Cardiac muscle cell (in vitro differentiated cells and primary cell): ENCODE data around the gene PITPNC1. TPM values are rescaled to one million over a fixed set of nuclear protein-coding genes. Genes with fewer than 3 reads are reported as not detected.

ENCODE experiments used
- DNase-seq, 2 donors: peaks; one replicate each; pipeline versions ENCODE4 v3.0.0 to v3.0.0-alpha.2; 2010 to 2017; ENCODE audit warnings: low read depth in 1 of 2, low spot score in 1 of 2
- H3K27ac ChIP-seq: fragments of 200-600 bp; sonication (generic); 2 replicates; pipeline ENCODE4 v1.5.1; 2016
- H3K27me3 ChIP-seq: fragments of 200-600 bp; sonication (generic); 2 replicates; pipeline ENCODE4 v1.6.0; 2016; ENCODE audit warnings: control low read depth
- H3K36me3 ChIP-seq: fragments of 200-600 bp; sonication (generic); 2 replicates; pipeline ENCODE4 v1.5.1; 2016; ENCODE audit warnings: control low read depth
- H3K4me1 ChIP-seq: fragments of 200-600 bp; sonication (generic); 2 replicates; pipeline ENCODE4 v1.8.1; 2017; ENCODE audit warnings: low read depth, mild to moderate bottlenecking, mixed run types
- H3K4me3 ChIP-seq: fragments of 200-600 bp; sonication (generic); 2 replicates; pipeline ENCODE4 v1.5.1; 2016; ENCODE audit warnings: mild to moderate bottlenecking
- H3K9me3 ChIP-seq: fragments of 200-600 bp; sonication (generic); 2 replicates; pipeline ENCODE4 v1.5.1; 2017; ENCODE audit warnings: low read depth, mild to moderate bottlenecking, control low read depth
- polyA plus RNA-seq: library from polyadenylated mRNA; unstranded; fragments of >200 nt; fragmentation: Nextera tagmentation; extraction: Ambion mirVana; gene quantifications from 2 replicates; pipeline ENCODE4 v1.2.1, GENCODE V29; 2016
- total RNA-seq: library from RNA; depleted of rRNA; stranded (reverse); fragments of >200 nt; gene quantifications from 2 replicates; pipeline ENCODE4 v1.2.3, GENCODE V29; 2016
- TF ChIP-seq, protein P1 (sequence below): IDR thresholded peaks from 2 replicates; pipeline ENCODE4 v1.5.1; 2012; ENCODE audit warnings: low read depth, mild to moderate bottlenecking, low read length

The PITPNC1 gene
- total and polyA plus RNA-seq, 2 experiments from 2014 or later: 4.8 to 5.7 TPM

DNA sequence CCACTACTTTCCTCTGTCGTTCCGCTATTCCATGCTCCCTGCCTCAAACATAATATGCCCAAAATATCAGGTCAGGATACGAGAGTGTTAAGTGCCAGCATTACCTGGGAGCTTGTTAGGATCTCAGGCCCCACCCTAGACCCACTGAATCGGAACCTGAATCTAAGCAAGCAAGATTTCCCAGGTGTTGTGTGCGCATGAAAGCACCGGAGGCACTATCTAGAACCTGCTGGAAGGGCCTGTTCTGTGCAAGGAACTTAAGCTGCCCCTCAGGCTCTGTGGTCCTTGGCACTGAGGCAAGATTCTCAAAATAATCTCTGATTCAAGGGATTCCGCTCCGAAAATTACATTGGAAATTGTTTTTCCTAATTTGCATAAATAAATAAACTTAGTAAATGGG, 233.0 kb downstream of the PITPNC1 start:
- TF ChIP-seq, protein P1, sequence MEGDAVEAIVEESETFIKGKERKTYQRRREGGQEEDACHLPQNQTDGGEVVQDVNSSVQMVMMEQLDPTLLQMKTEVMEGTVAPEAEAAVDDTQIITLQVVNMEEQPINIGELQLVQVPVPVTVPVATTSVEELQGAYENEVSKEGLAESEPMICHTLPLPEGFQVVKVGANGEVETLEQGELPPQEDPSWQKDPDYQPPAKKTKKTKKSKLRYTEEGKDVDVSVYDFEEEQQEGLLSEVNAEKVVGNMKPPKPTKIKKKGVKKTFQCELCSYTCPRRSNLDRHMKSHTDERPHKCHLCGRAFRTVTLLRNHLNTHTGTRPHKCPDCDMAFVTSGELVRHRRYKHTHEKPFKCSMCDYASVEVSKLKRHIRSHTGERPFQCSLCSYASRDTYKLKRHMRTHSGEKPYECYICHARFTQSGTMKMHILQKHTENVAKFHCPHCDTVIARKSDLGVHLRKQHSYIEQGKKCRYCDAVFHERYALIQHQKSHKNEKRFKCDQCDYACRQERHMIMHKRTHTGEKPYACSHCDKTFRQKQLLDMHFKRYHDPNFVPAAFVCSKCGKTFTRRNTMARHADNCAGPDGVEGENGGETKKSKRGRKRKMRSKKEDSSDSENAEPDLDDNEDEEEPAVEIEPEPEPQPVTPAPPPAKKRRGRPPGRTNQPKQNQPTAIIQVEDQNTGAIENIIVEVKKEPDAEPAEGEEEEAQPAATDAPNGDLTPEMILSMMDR: no peak
- Histone ChIP-seq H3K9me3 (no peaks in the 10 kb centered on the region), H3K36me3 (no peaks in the 10 kb centered on the region), H3K27me3 (no peaks in the 10 kb centered on the region), H3K27ac (no peak overlapping the region), H3K4me1 (peaks cover 8% of the 10 kb centered on the region), H3K4me3 (no peak overlapping the region)
- DNase-seq: no peak

DNA sequence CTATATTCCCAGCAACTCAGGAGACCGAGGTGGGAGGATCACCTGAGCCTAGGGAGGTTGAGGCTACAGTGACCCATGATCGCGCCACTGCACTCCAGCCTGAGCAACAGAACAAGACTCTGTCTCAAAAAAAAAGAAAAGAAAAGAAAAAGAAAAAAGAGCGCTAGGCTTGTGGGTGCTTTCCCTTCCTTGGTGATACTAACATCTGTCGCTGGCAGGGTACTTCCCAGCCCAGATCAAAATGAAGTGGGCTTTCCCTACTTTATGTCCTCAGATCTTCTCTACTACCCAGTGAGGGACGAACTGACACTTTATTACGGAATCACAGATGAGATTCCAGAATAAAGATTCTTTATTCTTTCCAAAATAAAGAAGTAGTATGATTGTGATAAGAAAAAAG, 236.9 kb downstream of the PITPNC1 start:
- Histone ChIP-seq H3K27ac (no peak overlapping the region), H3K4me3 (no peak overlapping the region), H3K27me3 (no peaks in the 10 kb centered on the region), H3K36me3 (no peaks in the 10 kb centered on the region), H3K9me3 (no peaks in the 10 kb centered on the region), H3K4me1 (no peaks in the 10 kb centered on the region)
- TF ChIP-seq, protein P1: no peak
- no peak for DNase-seq

DNA sequence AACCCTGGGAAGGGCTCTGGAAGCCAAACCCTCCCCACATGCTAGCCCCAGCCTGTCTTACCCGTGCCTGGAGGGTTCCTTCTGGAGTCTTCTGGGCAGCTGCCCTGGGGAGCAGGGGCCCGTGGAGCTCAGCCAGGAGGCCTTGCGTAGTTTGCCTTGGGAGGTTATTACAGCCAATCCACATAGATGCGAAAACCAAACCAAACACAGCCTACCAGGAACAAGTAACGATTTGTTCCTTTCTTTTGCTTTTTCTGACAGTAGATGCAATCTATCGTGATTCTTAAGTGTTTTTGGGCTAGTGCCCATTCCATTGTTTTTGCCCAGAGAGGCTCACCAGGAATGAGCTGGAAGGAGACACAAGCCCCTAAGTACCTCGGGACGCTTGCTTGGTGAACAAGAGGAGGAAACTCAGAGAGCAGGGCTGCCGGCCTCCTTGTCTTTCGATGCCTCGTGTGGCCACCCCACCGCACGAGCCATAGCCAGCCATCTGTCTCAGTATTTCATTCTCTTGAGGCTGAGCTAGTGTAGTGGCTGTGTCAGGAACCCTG, 238.0 kb downstream of the PITPNC1 start:
- Histone ChIP-seq H3K27ac (no peak overlapping the region), H3K36me3 (no peaks in the 10 kb centered on the region), H3K9me3 (no peaks in the 10 kb centered on the region), H3K4me3 (no peak overlapping the region), H3K4me1 (no peaks in the 10 kb centered on the region), H3K27me3 (no peaks in the 10 kb centered on the region)
- TF ChIP-seq, protein P1: no peak
- DNase-seq: no peak

DNA sequence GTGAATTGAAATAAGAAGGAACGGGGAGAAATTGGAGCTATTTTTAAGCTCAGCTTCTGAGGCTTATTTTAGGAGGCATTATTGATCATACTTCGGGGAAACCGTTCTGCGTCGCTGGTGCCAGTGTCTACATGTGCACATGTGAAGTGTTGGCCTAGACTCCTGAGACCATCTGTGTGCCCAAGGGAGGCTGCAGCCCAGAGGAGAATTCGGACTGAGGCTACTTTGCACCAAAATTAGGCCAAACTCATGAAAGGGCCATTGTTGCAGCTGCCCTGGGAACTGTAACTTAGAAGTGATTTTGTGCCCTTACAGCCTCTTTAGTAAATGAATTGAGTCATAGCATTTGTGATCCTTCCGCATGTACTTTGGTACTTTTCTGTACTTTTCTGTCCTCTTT, 238.7 kb downstream of the PITPNC1 start:
- no peak for DNase-seq
- TF ChIP-seq, protein P1: no peak
- Histone ChIP-seq H3K4me3 (no peak overlapping the region), H3K9me3 (no peaks in the 10 kb centered on the region), H3K4me1 (no peaks in the 10 kb centered on the region), H3K36me3 (no peaks in the 10 kb centered on the region), H3K27me3 (no peaks in the 10 kb centered on the region), H3K27ac (no peak overlapping the region)

DNA sequence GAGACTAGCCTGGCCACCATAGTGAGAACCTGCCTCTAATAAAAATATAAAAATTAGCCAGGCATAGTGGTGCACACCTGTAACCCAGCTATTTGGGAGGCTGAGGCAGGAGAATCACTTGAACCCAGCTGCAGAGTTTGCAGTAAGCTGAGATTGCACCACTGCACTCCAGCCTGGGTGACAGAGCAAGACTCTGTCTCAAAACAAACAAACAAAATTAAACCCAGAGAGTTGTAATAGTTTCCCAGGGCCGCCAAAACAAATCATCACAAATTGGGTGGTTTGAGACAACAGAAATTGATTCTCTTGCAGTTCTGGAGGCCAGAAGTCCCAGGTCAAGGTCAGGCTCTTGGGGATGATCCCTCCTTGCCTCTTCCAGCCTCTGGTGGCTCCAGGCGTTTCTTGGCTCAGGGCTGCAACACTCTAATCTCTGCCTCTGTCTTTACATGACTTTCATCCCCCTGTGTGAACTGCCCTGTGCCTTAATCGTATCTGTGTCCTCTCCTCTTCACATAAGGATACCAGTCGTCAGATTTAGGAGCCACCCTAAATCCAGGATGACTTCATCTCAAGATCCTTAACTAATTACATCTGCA, 240.3 kb downstream of the PITPNC1 start:
- H3K9me3 ChIP-seq: no peaks in the 10 kb centered on the region
- DNase-seq: no peak
- TF ChIP-seq, protein P1: no peak
- no peak overlapping the region for H3K27ac ChIP-seq
- H3K36me3 ChIP-seq: no peaks in the 10 kb centered on the region
- no peaks in the 10 kb centered on the region for H3K27me3 ChIP-seq
- no peaks in the 10 kb centered on the region for H3K4me1 ChIP-seq
- H3K4me3 ChIP-seq: no peak overlapping the region

DNA sequence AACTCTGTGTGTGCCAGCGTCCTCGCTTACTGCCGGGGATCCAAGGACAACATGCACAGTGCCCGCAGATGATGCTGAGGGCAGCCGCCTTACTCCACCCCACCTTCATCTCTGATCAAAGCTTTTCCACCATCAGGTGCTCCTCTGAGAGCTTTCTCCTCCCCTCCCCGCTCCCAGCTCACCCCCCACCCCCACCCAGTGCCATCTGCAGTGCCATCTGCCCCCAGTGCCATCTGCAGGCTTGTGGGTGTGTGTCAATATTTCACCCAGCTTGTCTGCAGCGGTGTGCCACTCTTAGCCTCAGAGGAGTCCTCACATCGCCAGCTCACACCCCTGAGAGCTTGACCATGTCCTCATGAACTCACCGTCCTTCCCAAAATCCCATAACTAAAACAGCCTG, 242.5 kb downstream of the PITPNC1 start:
- no peak for DNase-seq
- H3K27ac ChIP-seq: no peak overlapping the region
- TF ChIP-seq, protein P1: no peak
- no peaks in the 10 kb centered on the region for H3K36me3 ChIP-seq
- H3K4me3 ChIP-seq: no peak overlapping the region
- no peaks in the 10 kb centered on the region for H3K27me3 ChIP-seq
- H3K4me1 ChIP-seq: no peaks in the 10 kb centered on the region
- no peaks in the 10 kb centered on the region for H3K9me3 ChIP-seq
